Upper lobe of left lung (tissue), 6 donors: ENCODE measurements around the gene GALK2. TPM values are rescaled to one million over a fixed set of nuclear protein-coding genes. Genes with fewer than 3 reads are reported as not detected.

Experiments used
- ATAC-seq, 2 donors: fragments of 200-7000 bp; cut with Tn5 transposase; one replicate each; pipeline ENCODE4 v1.9.1; 2022; ENCODE audit warnings: mild to moderate bottlenecking in 2 of 2, moderate library complexity in 2 of 2; ENCODE audit not compliant: low FRiP score in 2 of 2
- DNase-seq, 2 donors: peaks; one replicate each; pipeline ENCODE4 v3.0.0-alpha.2; 2019 to 2020
- H3K27ac ChIP-seq, 4 donors: fragments of 200-600 bp; sonication (generic); one replicate each; pipeline ENCODE4 v1.5.1; 2016 to 2019
- H3K27me3 ChIP-seq, 4 donors: fragments of 200-600 bp; sonication (generic); one replicate each; pipeline ENCODE4 v1.5.1; 2017 to 2019
- H3K36me3 ChIP-seq, 4 donors: fragments of 200-600 bp; sonication (generic); one replicate each; pipeline ENCODE4 v1.5.1; 2016 to 2019
- H3K4me1 ChIP-seq, 4 donors: fragments of 200-600 bp; sonication (generic); one replicate each; pipeline ENCODE4 v1.5.1; 2018 to 2019
- H3K4me3 ChIP-seq, 4 donors: fragments of 200-600 bp; sonication (generic); one replicate each; pipeline ENCODE4 v1.5.1; 2017 to 2019; ENCODE audit warnings: mild to moderate bottlenecking in 2 of 4, moderate library complexity in 1 of 4
- H3K9me3 ChIP-seq, 4 donors: fragments of 200-600 bp; sonication (generic); one replicate each; pipeline ENCODE4 v1.5.1; 2018 to 2019
- CTCF ChIP-seq, 6 experiments: fragments of 450-650 bp in 4 of 6; fragments of 200-600 bp in 2 of 6; sonication (generic) in 2 of 6; IDR thresholded peaks; one replicate each; pipeline ENCODE4 v1.5.1; 2016 to 2019; ENCODE audit warnings: antibody characterized with exemption in 6 of 6
- EP300 ChIP-seq, 4 donors: sonication (generic); formaldehyde crosslinking; IDR thresholded peaks; one replicate each; pipeline ENCODE4 v1.5.1; 2017; ENCODE audit warnings: antibody characterized with exemption in 4 of 4, control low read depth in 2 of 4
- POLR2A ChIP-seq, 4 donors: fragments of 450-650 bp; IDR thresholded peaks; one replicate each; pipeline ENCODE4 v1.5.1; 2016 to 2017; ENCODE audit warnings: antibody characterized with exemption in 4 of 4, mild to moderate bottlenecking in 2 of 4
- POLR2AphosphoS5 ChIP-seq, 2 donors: sonication (generic); formaldehyde crosslinking; IDR thresholded peaks; one replicate each; pipeline ENCODE4 v1.5.1; 2017; ENCODE audit warnings: antibody characterized with exemption in 2 of 2
- WGBS, 2 donors: methylation state at CpG; one replicate each; pipeline ENCODE4 v1.1.5; 2017 to 2018; 5-methylcytosine and 5-hydroxymethylcytosine counted together
- total RNA-seq, 6 donors: library from RNA; depleted of rRNA in 4 of 6; stranded (reverse); fragments of >200 nt in 4 of 6; gene quantifications; one replicate each; pipeline versions ENCODE4 v1.1.0 to v1.2.1, GENCODE V29; 2016 to 2021
- donor health status: DM: no; HTN: no; CAD: no; lungs with moderate emphysema.
- donor health status: DM: no; HTN: yes; CAD: no; lungs with severe emphysema.

GALK2 gene
- total RNA-seq, 6 donors from 2014 or later, result 14.2 to 63.9 (median 40.7) TPM

- no peaks in the 10 kb centered on the region for H3K27me3 ChIP-seq
- no peak for DNase-seq
- no peak overlapping the region for H3K4me3 ChIP-seq
- no peak for ATAC-seq
- no peaks in the 10 kb centered on the region for H3K9me3 ChIP-seq
- H3K27ac ChIP-seq, result no peak overlapping the region
- TF ChIP-seq POLR2AphosphoS5 (IDR thresholded peaks at IDR 0.05), result no peak
- TF ChIP-seq EP300 (IDR thresholded peaks at IDR 0.05), result no peak
- TF ChIP-seq POLR2A (IDR thresholded peaks at IDR 0.05), result no peak
- TF ChIP-seq CTCF (IDR thresholded peaks at IDR 0.05), result no peak
- WGBS, 2 donors, result 90% methylated on average over 9 of the region's 9 CpGs
- peaks cover 41 to 65% (median 51%) of the 10 kb centered on the region in 4 donors for H3K4me1 ChIP-seq
- no peaks in the 10 kb centered on the region for H3K36me3 ChIP-seq
Observed at GRCh38 chr15:49152552-49153312, 17.3 kb upstream of the GALK2 start.

- no peaks in the 10 kb centered on the region for H3K9me3 ChIP-seq
- no peaks in the 10 kb centered on the region for H3K36me3 ChIP-seq
- TF ChIP-seq CTCF (IDR thresholded peaks at IDR 0.05) (no peak), EP300 (IDR thresholded peaks at IDR 0.05) (no peak), POLR2AphosphoS5 (IDR thresholded peaks at IDR 0.05) (no peak), POLR2A (IDR thresholded peaks at IDR 0.05) (no peak)
- H3K27ac ChIP-seq, result peak overlapping the region; percentile 88 to 95 (median 90)
- H3K27me3 ChIP-seq, result no peaks in the 10 kb centered on the region
- DNase-seq (no peak), ATAC-seq (no peak)
- H3K4me1 ChIP-seq, result peaks cover 25 to 51% (median 38%) of the 10 kb centered on the region in 4 donors
- WGBS, 2 donors, result 22 to 23% methylated on average over 8 of the region's 8 CpGs
- H3K4me3 ChIP-seq, result peak overlapping the region; percentile 68 to 95 (median 85)
Observed at GRCh38 chr15:49154359-49154758, 15.7 kb upstream of the GALK2 start.

- H3K27ac ChIP-seq, result peak overlapping the region; percentile 88 to 95 (median 90)
- DNase-seq (no peak), ATAC-seq (no peak)
- 1% methylated on average over 5 to 7 of the region's 7 CpGs for WGBS, 2 donors
- TF ChIP-seq POLR2A (IDR thresholded peaks at IDR 0.05), result no peak
- TF ChIP-seq EP300 (IDR thresholded peaks at IDR 0.05), result no peak
- no peak for TF ChIP-seq POLR2AphosphoS5 (IDR thresholded peaks at IDR 0.05)
- peak overlapping the region; percentile 68 to 95 (median 85) for H3K4me3 ChIP-seq
- H3K27me3 ChIP-seq, result no peaks in the 10 kb centered on the region
- no peaks in the 10 kb centered on the region for H3K9me3 ChIP-seq
- H3K4me1 ChIP-seq, result peaks cover 21 to 49% (median 35%) of the 10 kb centered on the region in 4 donors
- H3K36me3 ChIP-seq, result no peaks in the 10 kb centered on the region
Observed at GRCh38 chr15:49154799-49155109, 15.3 kb upstream of the GALK2 start.

GRCh38 chr15:49155110-49155833, 14.8 kb upstream of the GALK2 start, which contains the start of gene COPS2:
TSS of gene COPS2 (minus strand) at chr15:49155599. CDS start at chr15:49155578, 21 bp downstream.
- Histone ChIP-seq H3K9me3 (no peaks in the 10 kb centered on the region), H3K27me3 (no peaks in the 10 kb centered on the region), H3K27ac (peak within 1 kb of the TSS; percentile 88 to 95 (median 90)), H3K36me3 (no peaks in the 10 kb centered on the region), H3K4me3 (peak within 1 kb of the TSS; percentile 68 to 95 (median 85)), H3K4me1 (peaks cover 19 to 45% (median 34%) of the 10 kb centered on the region in 4 donors)
- 0 to 2% methylated on average over 9 to 41 of the region's 46 CpGs for WGBS, 2 donors
- peak; percentile 99 to 100 for ATAC-seq
- TF ChIP-seq EP300 (IDR thresholded peaks at IDR 0.05) (peak in 1 of 4 donors; percentile 77), CTCF (IDR thresholded peaks at IDR 0.05) (peak in 2 of 6 experiments; percentile 10 to 20), POLR2A (IDR thresholded peaks at IDR 0.05) (peak in 3 of 4 donors; percentile 51 to 75 (median 68)), POLR2AphosphoS5 (IDR thresholded peaks at IDR 0.05) (peak; percentile 89 to 94)
- peak; percentile 92 to 96 for DNase-seq
